Mucosa of stomach (tissue), 1 donor: ENCODE data around the gene CMTM6.
"Not testable (repeated sequence)": the region's sequence is repeated elsewhere in the genome, so short reads cannot be mapped to it uniquely, and the experiment has no call there.

ENCODE experiments used
- H3K27me3 ChIP-seq: one replicate; pipeline ENCODE4 v1.7.0; 2013; ENCODE audit warnings: mild to moderate bottlenecking, low read length; ENCODE audit not compliant: control insufficient read depth, insufficient read depth
- H3K36me3 ChIP-seq: one replicate; pipeline ENCODE4 v1.7.0; 2013; ENCODE audit warnings: low read length; ENCODE audit not compliant: control insufficient read depth, insufficient read depth
- H3K4me1 ChIP-seq: one replicate; pipeline ENCODE4 v1.7.0; 2013; ENCODE audit warnings: mild to moderate bottlenecking, low read length; ENCODE audit not compliant: control insufficient read depth, insufficient read depth
- H3K4me3 ChIP-seq: one replicate; pipeline ENCODE4 v1.7.0; 2013; ENCODE audit warnings: low read length
- H3K9ac ChIP-seq: one replicate; pipeline ENCODE4 v1.7.0; 2013; ENCODE audit warnings: mild to moderate bottlenecking, low read length, moderate library complexity
- H3K9me3 ChIP-seq: one replicate; pipeline ENCODE4 v1.7.0; 2013; ENCODE audit warnings: mild to moderate bottlenecking, low read length, moderate library complexity; ENCODE audit not compliant: control insufficient read depth
- donor health status: Pancreatic carcinoma.

The CMTM6 gene

GRCh38 chr3:32518921-32519320, 16.3 kb upstream of the CMTM6 start:
- not testable (repeated sequence) for H3K36me3 ChIP-seq, H3K9ac ChIP-seq, H3K4me1 ChIP-seq, H3K27me3 ChIP-seq, H3K9me3 ChIP-seq, H3K4me3 ChIP-seq

GRCh38 chr3:32516751-32517150, 14.1 kb upstream of the CMTM6 start:
- not testable (repeated sequence) for H3K4me3 ChIP-seq, H3K36me3 ChIP-seq, H3K9me3 ChIP-seq, H3K27me3 ChIP-seq, H3K9ac ChIP-seq, H3K4me1 ChIP-seq

GRCh38 chr3:32511005-32511404, 8.4 kb upstream of the CMTM6 start:
- no peak overlapping the region for H3K4me3 ChIP-seq
- no peaks in the 10 kb centered on the region for H3K36me3 ChIP-seq
- H3K27me3 ChIP-seq, result no peaks in the 10 kb centered on the region
- H3K4me1 ChIP-seq, result peaks cover 5% of the 10 kb centered on the region
- no peaks in the 10 kb centered on the region for H3K9me3 ChIP-seq
- H3K9ac ChIP-seq, result no peak overlapping the region

GRCh38 chr3:32510075-32510724, 7.5 kb upstream of the CMTM6 start:
- Histone ChIP-seq H3K36me3 (no peaks in the 10 kb centered on the region), H3K4me1 (peaks cover 5% of the 10 kb centered on the region), H3K9ac (no peak overlapping the region), H3K4me3 (no peak overlapping the region), H3K9me3 (no peaks in the 10 kb centered on the region), H3K27me3 (no peaks in the 10 kb centered on the region)

- H3K4me3 ChIP-seq, result no peak overlapping the region
- no peak overlapping the region for H3K9ac ChIP-seq
- no peaks in the 10 kb centered on the region for H3K36me3 ChIP-seq
- H3K4me1 ChIP-seq, result peaks cover 5% of the 10 kb centered on the region
- H3K9me3 ChIP-seq, result no peaks in the 10 kb centered on the region
- no peaks in the 10 kb centered on the region for H3K27me3 ChIP-seq
These were observed 6.1 kb upstream of the CMTM6 start for GRCh38 chr3:32508711-32509110.

- H3K4me1 ChIP-seq, result peaks cover 5% of the 10 kb centered on the region
- H3K36me3 ChIP-seq, result no peaks in the 10 kb centered on the region
- no peaks in the 10 kb centered on the region for H3K27me3 ChIP-seq
These were observed 3.8 kb upstream of the CMTM6 start for GRCh38 chr3:32506466-32506865.

GRCh38 chr3:32502946-32503286, 264 bp upstream of the CMTM6 start:
- no peaks in the 10 kb centered on the region for H3K36me3 ChIP-seq
- no peak overlapping the region for H3K4me3 ChIP-seq
- H3K4me1 ChIP-seq, result no peaks in the 10 kb centered on the region
- H3K27me3 ChIP-seq, result no peaks in the 10 kb centered on the region
- peak overlapping the region; percentile 81 for H3K9ac ChIP-seq
- H3K9me3 ChIP-seq, result no peaks in the 10 kb centered on the region

More at GRCh38 chr3:32506466-32506865, 3.8 kb upstream of the CMTM6 start:
- Histone ChIP-seq H3K9me3 (no peaks in the 10 kb centered on the region), H3K4me3 (no peak overlapping the region), H3K9ac (no peak overlapping the region)

GRCh38 chr3:32501783-32502117, 902 bp downstream of the CMTM6 start:
- H3K4me3 ChIP-seq, result peak overlapping the region; percentile 51
- no peaks in the 10 kb centered on the region for H3K4me1 ChIP-seq
- H3K9me3 ChIP-seq, result no peaks in the 10 kb centered on the region
- H3K9ac ChIP-seq, result peak overlapping the region; percentile 81
- H3K36me3 ChIP-seq, result no peaks in the 10 kb centered on the region
- H3K27me3 ChIP-seq, result no peaks in the 10 kb centered on the region

GRCh38 chr3:32500880-32501782, 1.5 kb downstream of the CMTM6 start:
- no peak overlapping the region for H3K9ac ChIP-seq

GRCh38 chr3:32500231-32500630, 2.4 kb downstream of the CMTM6 start:
- no peak overlapping the region for H3K9ac ChIP-seq
- H3K36me3 ChIP-seq, result no peaks in the 10 kb centered on the region
- H3K4me3 ChIP-seq, result no peak overlapping the region
- H3K9me3 ChIP-seq, result no peaks in the 10 kb centered on the region
- H3K27me3 ChIP-seq, result no peaks in the 10 kb centered on the region
- H3K4me1 ChIP-seq, result no peaks in the 10 kb centered on the region

More at GRCh38 chr3:32500880-32501782, 1.5 kb downstream of the CMTM6 start:
- Histone ChIP-seq H3K4me1 (no peaks in the 10 kb centered on the region), H3K4me3 (no peak overlapping the region), H3K27me3 (no peaks in the 10 kb centered on the region), H3K9me3 (no peaks in the 10 kb centered on the region), H3K36me3 (no peaks in the 10 kb centered on the region)

GRCh38 chr3:32499585-32499984, 3.1 kb downstream of the CMTM6 start:
- Histone ChIP-seq H3K9ac (no peak overlapping the region), H3K36me3 (no peaks in the 10 kb centered on the region), H3K4me3 (no peak overlapping the region), H3K27me3 (no peaks in the 10 kb centered on the region), H3K4me1 (no peaks in the 10 kb centered on the region), H3K9me3 (no peaks in the 10 kb centered on the region)

GRCh38 chr3:32498992-32499391, 3.7 kb downstream of the CMTM6 start:
- Histone ChIP-seq H3K36me3 (no peaks in the 10 kb centered on the region), H3K4me1 (peaks cover 5% of the 10 kb centered on the region)

More at GRCh38 chr3:32498992-32499391, 3.7 kb downstream of the CMTM6 start:
- H3K27me3 ChIP-seq, result no peaks in the 10 kb centered on the region
- H3K9ac ChIP-seq, result no peak overlapping the region
- H3K9me3 ChIP-seq, result no peaks in the 10 kb centered on the region
- H3K4me3 ChIP-seq, result no peak overlapping the region
